HEK293T (cell line): ENCODE results near the gene DOCK1.

Source experiments
- ARNT ChIP-seq: fragments of 450-650 bp; IDR thresholded peaks from 2 replicates; pipeline ENCODE4 v1.6.1; 2017; ENCODE audit warnings: mild to moderate bottlenecking
- CTBP1 ChIP-seq: fragments of 450-650 bp; IDR thresholded peaks from 2 replicates; pipeline ENCODE4 v1.6.1; 2016; ENCODE audit warnings: borderline replicate concordance
- ELF4 ChIP-seq: fragments of 450-650 bp; IDR thresholded peaks from 2 replicates; pipeline ENCODE4 v1.6.1; 2017; ENCODE audit warnings: antibody characterized with exemption
- FOXA1 ChIP-seq: fragments of 450-650 bp; IDR thresholded peaks from 2 replicates; pipeline ENCODE4 v1.6.1; 2016; ENCODE audit warnings: mild to moderate bottlenecking
- FOXK2 ChIP-seq: fragments of 450-650 bp; IDR thresholded peaks from 2 replicates; pipeline ENCODE4 v1.6.1; 2016; ENCODE audit warnings: mild to moderate bottlenecking
- FOXM1 ChIP-seq: fragments of 450-650 bp; IDR thresholded peaks from 2 replicates; pipeline ENCODE4 v1.6.1; 2017; ENCODE audit warnings: mild to moderate bottlenecking, borderline replicate concordance
- HDGF ChIP-seq: fragments of 450-650 bp; IDR thresholded peaks from 2 replicates; pipeline ENCODE4 v1.6.1; 2017; ENCODE audit warnings: antibody characterized with exemption, borderline replicate concordance
- L3MBTL2 ChIP-seq: fragments of 450-650 bp; conservative IDR thresholded peaks from 2 replicates; pipeline ENCODE4 v1.6.1; 2016; ENCODE audit warnings: mild to moderate bottlenecking
- LEF1 ChIP-seq: fragments of 450-650 bp; IDR thresholded peaks from 2 replicates; pipeline ENCODE4 v1.6.1; 2017; ENCODE audit warnings: mild to moderate bottlenecking, borderline replicate concordance
- NFRKB ChIP-seq: fragments of 450-650 bp; IDR thresholded peaks from 2 replicates; pipeline ENCODE4 v1.6.1; 2016; ENCODE audit warnings: mild to moderate bottlenecking, moderate library complexity
- SP1 ChIP-seq: fragments of 450-650 bp; IDR thresholded peaks from 2 replicates; pipeline ENCODE4 v1.6.1; 2017
- SUZ12 ChIP-seq: fragments of 450-650 bp; IDR thresholded peaks from 2 replicates; pipeline ENCODE4 v1.6.1; 2016; ENCODE audit warnings: mild to moderate bottlenecking
- TARDBP ChIP-seq: fragments of 450-650 bp; IDR thresholded peaks from 2 replicates; pipeline ENCODE4 v1.6.1; 2016
- ZNF384 ChIP-seq: fragments of 450-650 bp; IDR thresholded peaks from 2 replicates; pipeline ENCODE4 v1.6.1; 2016

GRCh38 chr10:127485153-127485857, 580.1 kb downstream of the DOCK1 start:
- TF ChIP-seq CTBP1: no peak
- no peak for TF ChIP-seq SUZ12
- TF ChIP-seq TARDBP: no peak
- TF ChIP-seq LEF1: no peak
- TF ChIP-seq FOXK2: no peak
- TF ChIP-seq ZNF384: no peak
- TF ChIP-seq HDGF: no peak
- no peak for TF ChIP-seq NFRKB
- TF ChIP-seq SP1: no peak
- no peak for TF ChIP-seq L3MBTL2
- no peak for TF ChIP-seq FOXM1
- no peak for TF ChIP-seq FOXA1
- no peak for TF ChIP-seq ELF4
- no peak for TF ChIP-seq ARNT
